ENCODE results near the gene BLM.

BLM gene

DNA sequence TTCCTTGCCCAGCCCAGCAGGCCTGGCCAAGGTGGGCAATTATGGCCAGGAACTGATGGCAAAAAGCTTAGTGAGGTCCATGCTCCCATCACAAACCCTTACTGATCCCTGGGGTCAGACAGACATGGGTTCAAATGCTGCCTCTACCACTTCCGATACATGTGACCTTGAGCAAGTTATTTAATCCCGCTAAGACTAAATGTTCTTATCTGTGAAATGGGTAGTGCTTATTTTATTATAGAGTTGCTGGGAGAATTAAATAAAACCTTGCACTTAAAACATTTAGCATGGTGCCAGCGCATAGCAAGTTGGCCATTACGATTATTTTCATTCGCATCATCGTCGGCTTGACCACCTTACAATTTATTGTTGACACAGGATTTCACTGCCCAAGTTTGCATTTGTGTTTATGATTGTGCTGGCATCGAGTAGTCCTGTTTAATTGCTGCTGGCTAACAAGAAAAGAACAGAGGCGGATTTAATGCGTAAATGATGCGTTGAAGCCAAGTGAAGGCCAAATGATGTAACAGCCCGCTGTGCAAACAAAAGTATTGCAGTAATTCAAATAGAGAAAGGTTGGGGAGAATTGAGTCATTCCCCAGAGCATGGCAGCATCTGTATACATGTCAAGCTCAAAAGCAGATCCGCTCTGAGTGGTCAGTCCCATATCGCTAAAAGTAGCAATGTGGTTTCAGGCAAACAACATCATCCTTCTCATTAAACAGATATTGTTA lies 144.0 kb downstream of the BLM start:
- H3K4me3 ChIP-seq (ENCODE audit: low read depth, low read length) = no peak overlapping the region
- no peaks in the 10 kb centered on the region for H3K27me3 ChIP-seq (ENCODE audit: control insufficient read depth, insufficient read depth, low read length)
- no peaks in the 10 kb centered on the region for H3K36me3 ChIP-seq (ENCODE audit: control insufficient read depth, insufficient read depth, low read length)
- H3K9me3 ChIP-seq (ENCODE audit: control insufficient read depth, low read length) = no peaks in the 10 kb centered on the region
- H3K9ac ChIP-seq = no peak overlapping the region
- TF ChIP-seq CTCF (IDR thresholded peaks at IDR 0.05) = no peak
- H3K4me2 ChIP-seq (ENCODE audit: low read length) = no peak overlapping the region
- H3K27ac ChIP-seq = no peak overlapping the region
- H2AFZ ChIP-seq = no peak overlapping the region
- H3K4me1 ChIP-seq = no peaks in the 10 kb centered on the region
- no peaks in the 10 kb centered on the region for H3K79me2 ChIP-seq

DNA sequence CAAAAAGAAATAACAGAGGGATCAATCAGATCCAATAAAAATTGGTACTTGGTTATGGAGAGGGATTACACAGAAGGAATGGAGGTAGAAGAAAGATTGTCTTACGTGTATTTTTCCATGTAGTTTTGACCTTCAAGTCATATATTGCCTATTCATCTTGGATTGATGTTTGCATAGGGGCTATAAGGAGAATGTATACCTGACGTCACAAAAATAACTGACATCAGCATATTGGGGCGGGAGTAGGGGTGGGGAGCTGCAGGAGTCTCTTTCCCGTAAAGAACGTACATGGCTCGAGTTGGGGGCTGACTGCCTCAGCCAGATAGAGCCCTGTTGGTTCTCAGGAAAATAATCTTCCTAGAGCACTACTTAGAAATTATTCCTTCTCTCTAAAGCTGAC lies 145.3 kb downstream of the BLM start:
- Histone ChIP-seq H3K9ac (no peak overlapping the region), H3K27ac (no peak overlapping the region), H3K27me3 (ENCODE audit: control insufficient read depth, insufficient read depth, low read length) (no peaks in the 10 kb centered on the region)

GRCh38 chr15:90862964-90863778 lies 146.0 kb downstream of the BLM start:
- Histone ChIP-seq H2AFZ (no peak overlapping the region), H3K27ac (no peak overlapping the region), H3K9ac (no peak overlapping the region)

More for the DNA sequence above, 145.3 kb downstream of the BLM start:
- no peak overlapping the region for H2AFZ ChIP-seq
- H3K4me2 ChIP-seq (ENCODE audit: low read length) = no peak overlapping the region
- H3K4me1 ChIP-seq = no peaks in the 10 kb centered on the region
- no peaks in the 10 kb centered on the region for H3K36me3 ChIP-seq (ENCODE audit: control insufficient read depth, insufficient read depth, low read length)
- H3K4me3 ChIP-seq (ENCODE audit: low read depth, low read length) = no peak overlapping the region
- H3K9me3 ChIP-seq (ENCODE audit: control insufficient read depth, low read length) = no peaks in the 10 kb centered on the region
- TF ChIP-seq CTCF (IDR thresholded peaks at IDR 0.05) = no peak
- H3K79me2 ChIP-seq = no peaks in the 10 kb centered on the region

GRCh38 chr15:90863987-90864386 lies 146.8 kb downstream of the BLM start:
- no peak overlapping the region for H3K4me2 ChIP-seq (ENCODE audit: low read length)
- TF ChIP-seq CTCF (IDR thresholded peaks at IDR 0.05) = no peak

More at GRCh38 chr15:90862964-90863778, 146.0 kb downstream of the BLM start:
- H3K4me2 ChIP-seq (ENCODE audit: low read length) = no peak overlapping the region
- H3K27me3 ChIP-seq (ENCODE audit: control insufficient read depth, insufficient read depth, low read length) = no peaks in the 10 kb centered on the region
- TF ChIP-seq CTCF (IDR thresholded peaks at IDR 0.05) = no peak
- no peaks in the 10 kb centered on the region for H3K36me3 ChIP-seq (ENCODE audit: control insufficient read depth, insufficient read depth, low read length)
- H3K4me1 ChIP-seq = no peaks in the 10 kb centered on the region
- no peak overlapping the region for H3K4me3 ChIP-seq (ENCODE audit: low read depth, low read length)
- no peaks in the 10 kb centered on the region for H3K79me2 ChIP-seq
- no peaks in the 10 kb centered on the region for H3K9me3 ChIP-seq (ENCODE audit: control insufficient read depth, low read length)

More at GRCh38 chr15:90863987-90864386, 146.8 kb downstream of the BLM start:
- Histone ChIP-seq H3K36me3 (ENCODE audit: control insufficient read depth, insufficient read depth, low read length) (no peaks in the 10 kb centered on the region), H3K9me3 (ENCODE audit: control insufficient read depth, low read length) (no peaks in the 10 kb centered on the region), H3K27ac (no peak overlapping the region), H2AFZ (no peak overlapping the region), H3K4me1 (no peaks in the 10 kb centered on the region), H3K4me3 (ENCODE audit: low read depth, low read length) (no peak overlapping the region), H3K27me3 (ENCODE audit: control insufficient read depth, insufficient read depth, low read length) (no peaks in the 10 kb centered on the region), H3K79me2 (no peaks in the 10 kb centered on the region), H3K9ac (no peak overlapping the region)
